Stomach (tissue), 4 donors: ENCODE data around the gene C3orf20.

Source experiments
- POLR2AphosphoS5 ChIP-seq, 3 donors: sonication (generic); formaldehyde crosslinking; IDR thresholded peaks; one replicate each; pipeline ENCODE4 v1.6.1; 2016; ENCODE audit warnings: antibody characterized with exemption in 3 of 3
- TF ChIP-seq, protein P1 (sequence below), 7 experiments: fragments of 450-650 bp in 4 of 7; fragments of 200-600 bp in 3 of 7; sonication (generic) in 3 of 7; IDR thresholded peaks; one replicate each; pipeline ENCODE4 v1.5.1; 2016 to 2019; ENCODE audit warnings: antibody characterized with exemption in 7 of 7, control low read depth in 2 of 7, mild to moderate bottlenecking in 1 of 7

DNA sequence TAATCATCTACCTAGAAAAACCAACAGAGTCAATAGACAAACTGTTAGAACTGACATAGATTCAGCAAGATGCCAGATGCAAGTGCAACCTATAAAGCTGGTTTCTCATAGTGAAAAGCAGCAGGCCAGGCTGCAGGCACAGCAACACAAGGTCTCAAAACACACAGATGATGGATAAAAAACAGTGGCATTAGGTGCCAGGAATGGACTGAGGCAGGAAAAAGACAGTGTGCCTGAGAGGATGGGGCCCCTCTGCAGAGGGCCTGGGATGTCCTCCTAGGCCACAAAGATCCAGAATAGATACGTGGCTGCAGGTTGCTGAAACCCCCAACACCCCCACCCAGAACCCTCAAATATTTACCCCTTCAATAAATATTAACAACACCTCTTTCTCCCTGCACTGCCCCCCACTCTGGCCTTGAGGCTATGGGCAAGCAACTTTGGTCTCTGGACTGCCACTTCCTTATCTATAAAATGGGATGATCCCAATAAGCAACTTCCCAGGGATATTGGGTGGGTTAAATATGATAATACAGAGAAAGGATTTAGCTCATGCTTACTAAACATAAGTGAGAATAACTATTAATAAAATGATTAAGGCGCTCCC lies 108.6 kb downstream of the C3orf20 start:
- TF ChIP-seq, protein P1, sequence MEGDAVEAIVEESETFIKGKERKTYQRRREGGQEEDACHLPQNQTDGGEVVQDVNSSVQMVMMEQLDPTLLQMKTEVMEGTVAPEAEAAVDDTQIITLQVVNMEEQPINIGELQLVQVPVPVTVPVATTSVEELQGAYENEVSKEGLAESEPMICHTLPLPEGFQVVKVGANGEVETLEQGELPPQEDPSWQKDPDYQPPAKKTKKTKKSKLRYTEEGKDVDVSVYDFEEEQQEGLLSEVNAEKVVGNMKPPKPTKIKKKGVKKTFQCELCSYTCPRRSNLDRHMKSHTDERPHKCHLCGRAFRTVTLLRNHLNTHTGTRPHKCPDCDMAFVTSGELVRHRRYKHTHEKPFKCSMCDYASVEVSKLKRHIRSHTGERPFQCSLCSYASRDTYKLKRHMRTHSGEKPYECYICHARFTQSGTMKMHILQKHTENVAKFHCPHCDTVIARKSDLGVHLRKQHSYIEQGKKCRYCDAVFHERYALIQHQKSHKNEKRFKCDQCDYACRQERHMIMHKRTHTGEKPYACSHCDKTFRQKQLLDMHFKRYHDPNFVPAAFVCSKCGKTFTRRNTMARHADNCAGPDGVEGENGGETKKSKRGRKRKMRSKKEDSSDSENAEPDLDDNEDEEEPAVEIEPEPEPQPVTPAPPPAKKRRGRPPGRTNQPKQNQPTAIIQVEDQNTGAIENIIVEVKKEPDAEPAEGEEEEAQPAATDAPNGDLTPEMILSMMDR (IDR thresholded peaks at IDR 0.05), result no peak
- no peak for TF ChIP-seq POLR2AphosphoS5 (IDR thresholded peaks at IDR 0.05)
